ENCODE data around the gene SLC9A1. TPM values are rescaled to one million over a fixed set of nuclear protein-coding genes. Genes with fewer than 3 reads are reported as not detected.

The SLC9A1 gene
- total RNA-seq, 2 donors from 2014 or later = 22.9 to 30.4 TPM

GRCh38 chr1:27116697-27117096 is 38.2 kb downstream of the SLC9A1 start:
- intact Hi-C loops (cut with DNase I) = loop anchor here (5.0 kb wide), 1 partner anchor 36 kb away; no protein-coding TSS in a partner anchor
- H3K4me1 ChIP-seq (replicated peaks) = peaks cover 12% of the 10 kb centered on the region
- DNase-seq (ENCODE audit: low spot score) = no peak

GRCh38 chr1:27116232-27116631 is 38.7 kb downstream of the SLC9A1 start:
- no peak for TF ChIP-seq POLR2AphosphoS5 (IDR thresholded peaks at IDR 0.05)
- no peak for TF ChIP-seq POLR2A (IDR thresholded peaks at IDR 0.05)
- no peak for TF ChIP-seq CTCF (IDR thresholded peaks at IDR 0.05)
- Histone ChIP-seq H3K9me3 (no peaks in the 10 kb centered on the region), H3K4me1 (replicated peaks) (peaks cover 13% of the 10 kb centered on the region), H3K4me3 (no peak overlapping the region), H3K27me3 (replicated peaks; ENCODE audit: insufficient read depth) (no peaks in the 10 kb centered on the region), H3K27ac (peak overlapping the region; percentile 47 to 70), H3K36me3 (no peaks in the 10 kb centered on the region)
- WGBS = 88% methylated on average over 3 of the region's 3 CpGs
- intact Hi-C loops (cut with DNase I) = loop anchor here (5.0 kb wide), 1 partner anchor 36 kb away; no protein-coding TSS in a partner anchor
- DNase-seq (ENCODE audit: low spot score) = no peak

More at GRCh38 chr1:27116697-27117096, 38.2 kb downstream of the SLC9A1 start:
- TF ChIP-seq POLR2AphosphoS5 (IDR thresholded peaks at IDR 0.05) (no peak), POLR2A (IDR thresholded peaks at IDR 0.05) (no peak), CTCF (IDR thresholded peaks at IDR 0.05) (no peak)
- H3K27me3 ChIP-seq (replicated peaks; ENCODE audit: insufficient read depth) = no peaks in the 10 kb centered on the region
- peak overlapping the region in 1 of 2 donors; percentile 33 for H3K27ac ChIP-seq
- no peaks in the 10 kb centered on the region for H3K36me3 ChIP-seq
- H3K4me3 ChIP-seq = no peak overlapping the region
- H3K9me3 ChIP-seq = no peaks in the 10 kb centered on the region

GRCh38 chr1:27114546-27114945 is 40.4 kb downstream of the SLC9A1 start:
- Histone ChIP-seq H3K27me3 (replicated peaks; ENCODE audit: insufficient read depth) (no peaks in the 10 kb centered on the region), H3K27ac (peak overlapping the region in 1 of 2 donors; percentile 70), H3K36me3 (no peaks in the 10 kb centered on the region), H3K9me3 (no peaks in the 10 kb centered on the region), H3K4me1 (replicated peaks) (peaks cover 13% of the 10 kb centered on the region), H3K4me3 (no peak overlapping the region)
- WGBS = 89% methylated on average over 5 of the region's 5 CpGs
- no peak for TF ChIP-seq POLR2A (IDR thresholded peaks at IDR 0.05)
- no peak for TF ChIP-seq POLR2AphosphoS5 (IDR thresholded peaks at IDR 0.05)
- TF ChIP-seq CTCF (IDR thresholded peaks at IDR 0.05) = no peak
- DNase-seq (ENCODE audit: low spot score) = no peak
- intact Hi-C loops (cut with DNase I) = no loop called here

- Histone ChIP-seq H3K9me3 (no peaks in the 10 kb centered on the region), H3K4me3 (no peak overlapping the region), H3K4me1 (replicated peaks) (peaks cover 13% of the 10 kb centered on the region), H3K27ac (no peak overlapping the region), H3K36me3 (no peaks in the 10 kb centered on the region), H3K27me3 (replicated peaks; ENCODE audit: insufficient read depth) (no peaks in the 10 kb centered on the region)
- DNase-seq (ENCODE audit: low spot score) = no peak
- TF ChIP-seq POLR2AphosphoS5 (IDR thresholded peaks at IDR 0.05) (no peak), POLR2A (IDR thresholded peaks at IDR 0.05) (no peak)
- intact Hi-C loops (cut with DNase I) = no loop called here
- WGBS = 90% methylated on average over 20 of the region's 22 CpGs
Measured at GRCh38 chr1:27113861-27114260, 41.1 kb downstream of the SLC9A1 start.

GRCh38 chr1:27111626-27112573 is 43.0 kb downstream of the SLC9A1 start:
- WGBS = 32% methylated on average over 5 of the region's 5 CpGs
- Histone ChIP-seq H3K9me3 (no peaks in the 10 kb centered on the region), H3K4me1 (replicated peaks) (peaks cover 13% of the 10 kb centered on the region), H3K36me3 (no peaks in the 10 kb centered on the region), H3K27me3 (replicated peaks; ENCODE audit: insufficient read depth) (no peaks in the 10 kb centered on the region), H3K27ac (peak overlapping the region in 1 of 2 donors; percentile 21), H3K4me3 (no peak overlapping the region)
- TF ChIP-seq POLR2A (IDR thresholded peaks at IDR 0.05) (no peak), POLR2AphosphoS5 (IDR thresholded peaks at IDR 0.05) (peak; percentile 77), CTCF (IDR thresholded peaks at IDR 0.05) (peak in 2 of 4 experiments; percentile 48 to 64)
- peak; percentile 65 for DNase-seq (ENCODE audit: low spot score)
- intact Hi-C loops (cut with DNase I) = no loop called here
